B cell (primary cell): ENCODE results near the gene C10orf105. TPM values are rescaled to one million over a fixed set of nuclear protein-coding genes. Genes with fewer than 3 reads are reported as not detected.
A peak's percentile ranks its signal among the peaks of the same experiment; 100 is the strongest.

Experiments used
- ATAC-seq: fragments of 200-7000 bp; cut with Tn5 transposase; one replicate; pipeline ENCODE4 v1.10.0; 2021; ENCODE audit warnings: low read depth, mild to moderate bottlenecking, moderate number of reproducible peaks, moderate library complexity
- CTCF ChIA-PET: fragments of 350-600 bp; sonication (Branson Sonifier 250); formaldehyde crosslinking; loops from one replicate; lab custom pipeline; 2021; ENCODE audit warnings: antibody characterized with exemption, inconsistent platforms; lab: Charles Lee
- POLR2A ChIA-PET: fragments of 350-600 bp; sonication (Branson Sonifier 250); formaldehyde crosslinking; loops from one replicate; lab custom pipeline; 2021; ENCODE audit warnings: antibody characterized with exemption; lab: Charles Lee
- DNase-seq: peaks from one replicate; pipeline ENCODE4 v3.0.0; 2013
- H2AFZ ChIP-seq: 2 replicates; pipeline ENCODE4 v1.6.1; 2012; ENCODE audit warnings: mild to moderate bottlenecking, low read depth, low read length; ENCODE audit not compliant: insufficient read depth, poor library complexity, severe bottlenecking
- H3K27ac ChIP-seq, 2 donors: 1 replicate in 1 of 2; 2 replicates in 1 of 2; pipeline ENCODE4 v1.5.1; 2012 to 2013; ENCODE audit warnings: low read length in 2 of 2, mild to moderate bottlenecking in 2 of 2, moderate library complexity in 1 of 2
- H3K27me3 ChIP-seq, 4 experiments: fragments of 200-600 bp in 1 of 4; sonication (generic) in 1 of 4; replicated peaks in 1 of 4; 1 replicate in 2 of 4; 2 replicates in 2 of 4; pipeline versions ENCODE4 v1.6.1 to v1.7.0; 2013 to 2016; ENCODE audit warnings: low read length in 3 of 4, mild to moderate bottlenecking in 2 of 4, mixed read lengths in 1 of 4, moderate library complexity in 1 of 4; ENCODE audit not compliant: insufficient read depth in 4 of 4, control insufficient read depth in 3 of 4; ENCODE audit errors: control extremely low read depth in 1 of 4
- H3K36me3 ChIP-seq, 2 experiments: replicated peaks in 1 of 2; 1 replicate in 1 of 2; 2 replicates in 1 of 2; pipeline versions ENCODE4 v1.6.1 to v1.7.1; 2013; ENCODE audit warnings: low read length in 1 of 2; ENCODE audit not compliant: insufficient read depth in 2 of 2, control insufficient read depth in 1 of 2; ENCODE audit errors: control extremely low read depth in 1 of 2, extremely low read depth in 1 of 2
- H3K4me1 ChIP-seq, 2 donors: fragments of 200-600 bp in 1 of 2; sonication (generic) in 1 of 2; 1 replicate in 1 of 2; 2 replicates in 1 of 2; pipeline versions ENCODE4 v1.5.1 to v1.6.1; 2013 to 2017; ENCODE audit warnings: low read length in 2 of 2; ENCODE audit not compliant: control insufficient read depth in 2 of 2, insufficient read depth in 2 of 2
- H3K4me2 ChIP-seq: replicated peaks from 2 replicates; pipeline ENCODE3; 2012; ENCODE audit warnings: mild to moderate bottlenecking, low read depth, low read length; ENCODE audit not compliant: poor library complexity, severe bottlenecking
- H3K4me3 ChIP-seq, 5 experiments: fragments of 200-600 bp in 1 of 5; sonication (generic) in 1 of 5; 1 replicate in 3 of 5; 2 replicates in 2 of 5; pipeline versions ENCODE4 v1.5.1 to v1.7.0; 2011 to 2016; ENCODE audit warnings: low read length in 4 of 5, mild to moderate bottlenecking in 4 of 5, low read depth in 2 of 5, control low read depth in 1 of 5, moderate library complexity in 1 of 5; ENCODE audit not compliant: insufficient read depth in 1 of 5; ENCODE audit errors: control extremely low read depth in 1 of 5, extremely low read depth in 1 of 5
- H3K79me2 ChIP-seq: fragments of 200-600 bp; sonication (generic); one replicate; pipeline ENCODE4 v1.6.0; 2016; ENCODE audit warnings: low read length; ENCODE audit not compliant: control insufficient read depth, insufficient read depth
- H3K9ac ChIP-seq: fragments of 200-600 bp; sonication (generic); 2 replicates; pipeline ENCODE4 v1.6.1; 2017; ENCODE audit warnings: mild to moderate bottlenecking, low read length, moderate library complexity
- H3K9me3 ChIP-seq, 3 donors: one replicate each; pipeline versions ENCODE4 v1.6.1 to v1.7.1; 2013; ENCODE audit warnings: low read length in 2 of 3; ENCODE audit not compliant: control insufficient read depth in 2 of 3, insufficient read depth in 1 of 3; ENCODE audit errors: control extremely low read depth in 1 of 3
- H4K20me1 ChIP-seq: 2 replicates; pipeline ENCODE4 v1.6.0; 2012; ENCODE audit warnings: mild to moderate bottlenecking, low read length; ENCODE audit not compliant: insufficient read depth, control insufficient read depth, poor library complexity, severe bottlenecking
- H3K27ac Mint-ChIP-seq: one replicate; pipeline ENCODE4 v1.8.0; 2021; ENCODE audit warnings: mixed read lengths
- H3K27me3 Mint-ChIP-seq: one replicate; pipeline ENCODE4 v1.8.0; 2021; ENCODE audit warnings: mixed read lengths
- H3K4me1 Mint-ChIP-seq: one replicate; pipeline ENCODE4 v1.8.0; 2021; ENCODE audit warnings: mixed read lengths
- H3K4me3 Mint-ChIP-seq: one replicate; pipeline ENCODE4 v1.8.0; 2021; ENCODE audit warnings: mixed read lengths
- H3K9me3 Mint-ChIP-seq: one replicate; pipeline ENCODE4 v1.8.0; 2022; ENCODE audit warnings: mixed read lengths; ENCODE audit not compliant: insufficient read depth
- CTCF ChIP-seq: fragments of 200-600 bp; IDR thresholded peaks from one replicate; pipeline ENCODE4 v1.8.0; 2022; ENCODE audit warnings: antibody characterized with exemption, mild to moderate bottlenecking
- EZH2 ChIP-seq: IDR thresholded peaks from 2 replicates; pipeline ENCODE4 v1.6.1; 2012; ENCODE audit warnings: borderline replicate concordance, low read depth, mild to moderate bottlenecking, moderate library complexity, low read length; ENCODE audit not compliant: insufficient read depth, poor library complexity, severe bottlenecking
- WGBS: methylation state at CpG from one replicate; pipeline ENCODE4 v1.1.5; 2013; ENCODE audit warnings: missing lambda C conversion rate; ENCODE audit not compliant: insufficient coverage; 5-methylcytosine and 5-hydroxymethylcytosine counted together
- intact Hi-C: fragments of 100-400 bp; cut with micrococcal nuclease; formaldehyde crosslinking; loops from one replicate; pipeline ENCODE4 v1.10.0; 2022
- polyA plus RNA-seq: library from polyadenylated mRNA; depleted of rRNA; stranded (reverse); fragments of >200 nt; gene quantifications from 2 replicates; pipeline ENCODE4 v1.2.3, GENCODE V29; 2012
- total RNA-seq, 2 donors: library from RNA; stranded (reverse); fragments of 120-200 nt in 1 of 2; gene quantifications; 1 replicate in 1 of 2; 2 replicates in 1 of 2; pipeline versions ENCODE4 v1.2.3 to v1.2.4, GENCODE V29; 2013 to 2022

The C10orf105 gene
- total and polyA plus RNA-seq, 2 donors (not counting 1 experiment from before 2014, with no cell fraction given) = 0.03 TPM; not detected in 1

- Histone ChIP-seq H2AFZ (no peak overlapping the region), H3K4me2 (peak overlapping the region; percentile 4), H4K20me1 (no peaks in the 10 kb centered on the region), H3K9me3 (no peaks in the 10 kb centered on the region), H3K4me1 (peaks cover 40 to 52% of the 10 kb centered on the region in 2 donors), H3K4me3 (no peak overlapping the region), H3K9ac (no peak overlapping the region), H3K79me2 (no peaks in the 10 kb centered on the region), H3K36me3 (no peaks in the 10 kb centered on the region), H3K27ac (no peak overlapping the region), H3K27me3 (no peaks in the 10 kb centered on the region)
- Mint-ChIP-seq H3K4me3 (no peak overlapping the region), H3K9me3 (no peaks in the 10 kb centered on the region), H3K27ac (peak overlapping the region; percentile 29), H3K27me3 (no peaks in the 10 kb centered on the region), H3K4me1 (peaks cover 48% of the 10 kb centered on the region)
- WGBS = 43% methylated on average over 15 of the region's 17 CpGs
- TF ChIP-seq EZH2 (no peak), CTCF (no peak)
- DNase-seq (no peak), ATAC-seq (no peak)
- ChIA-PET CTCF (interaction anchor here (1.0 to 14.0 kb wide), 6 partner anchors 17 to 394 kb away, joined by 3 to 199 read pairs (median 7); partner anchors contain the start of genes SLC29A3 and VSIR), POLR2A (no interaction called here)
- intact Hi-C loops = no loop called here
Measured at GRCh38 chr10:71712572-71713134, 6.9 kb downstream of the C10orf105 start.

- ChIA-PET CTCF (interaction anchor here (1.0 to 14.0 kb wide), 9 partner anchors 17 to 393 kb away, joined by 3 to 199 read pairs (median 3); partner anchors contain the start of genes SLC29A3 and VSIR), POLR2A (no interaction called here)
- Histone ChIP-seq H3K4me1 (peaks cover 40 to 52% of the 10 kb centered on the region in 2 donors), H3K27me3 (no peaks in the 10 kb centered on the region), H3K79me2 (no peaks in the 10 kb centered on the region), H3K9me3 (no peaks in the 10 kb centered on the region), H3K4me2 (peak overlapping the region; percentile 4), H4K20me1 (no peaks in the 10 kb centered on the region), H3K36me3 (no peaks in the 10 kb centered on the region), H3K9ac (no peak overlapping the region), H3K27ac (peak overlapping the region in 1 of 2 donors; percentile 5), H2AFZ (no peak overlapping the region), H3K4me3 (no peak overlapping the region)
- H3K9me3 Mint-ChIP-seq = no peaks in the 10 kb centered on the region
- ATAC-seq (no peak), DNase-seq (no peak)
- peaks cover 52% of the 10 kb centered on the region for H3K4me1 Mint-ChIP-seq
- no peak overlapping the region for H3K4me3 Mint-ChIP-seq
- peak overlapping the region; percentile 29 for H3K27ac Mint-ChIP-seq
- TF ChIP-seq EZH2 (no peak), CTCF (no peak)
- intact Hi-C loops = no loop called here
- H3K27me3 Mint-ChIP-seq = no peaks in the 10 kb centered on the region
- 62% methylated on average over 1 of the region's 2 CpGs for WGBS
Measured at GRCh38 chr10:71712170-71712569, 7.4 kb downstream of the C10orf105 start.
